ENCODE measurements around the gene MDC1.
"Not testable (repeated sequence)": the region's sequence is repeated elsewhere in the genome, so short reads cannot be mapped to it uniquely, and the experiment has no call there.

The MDC1 gene, protein sequence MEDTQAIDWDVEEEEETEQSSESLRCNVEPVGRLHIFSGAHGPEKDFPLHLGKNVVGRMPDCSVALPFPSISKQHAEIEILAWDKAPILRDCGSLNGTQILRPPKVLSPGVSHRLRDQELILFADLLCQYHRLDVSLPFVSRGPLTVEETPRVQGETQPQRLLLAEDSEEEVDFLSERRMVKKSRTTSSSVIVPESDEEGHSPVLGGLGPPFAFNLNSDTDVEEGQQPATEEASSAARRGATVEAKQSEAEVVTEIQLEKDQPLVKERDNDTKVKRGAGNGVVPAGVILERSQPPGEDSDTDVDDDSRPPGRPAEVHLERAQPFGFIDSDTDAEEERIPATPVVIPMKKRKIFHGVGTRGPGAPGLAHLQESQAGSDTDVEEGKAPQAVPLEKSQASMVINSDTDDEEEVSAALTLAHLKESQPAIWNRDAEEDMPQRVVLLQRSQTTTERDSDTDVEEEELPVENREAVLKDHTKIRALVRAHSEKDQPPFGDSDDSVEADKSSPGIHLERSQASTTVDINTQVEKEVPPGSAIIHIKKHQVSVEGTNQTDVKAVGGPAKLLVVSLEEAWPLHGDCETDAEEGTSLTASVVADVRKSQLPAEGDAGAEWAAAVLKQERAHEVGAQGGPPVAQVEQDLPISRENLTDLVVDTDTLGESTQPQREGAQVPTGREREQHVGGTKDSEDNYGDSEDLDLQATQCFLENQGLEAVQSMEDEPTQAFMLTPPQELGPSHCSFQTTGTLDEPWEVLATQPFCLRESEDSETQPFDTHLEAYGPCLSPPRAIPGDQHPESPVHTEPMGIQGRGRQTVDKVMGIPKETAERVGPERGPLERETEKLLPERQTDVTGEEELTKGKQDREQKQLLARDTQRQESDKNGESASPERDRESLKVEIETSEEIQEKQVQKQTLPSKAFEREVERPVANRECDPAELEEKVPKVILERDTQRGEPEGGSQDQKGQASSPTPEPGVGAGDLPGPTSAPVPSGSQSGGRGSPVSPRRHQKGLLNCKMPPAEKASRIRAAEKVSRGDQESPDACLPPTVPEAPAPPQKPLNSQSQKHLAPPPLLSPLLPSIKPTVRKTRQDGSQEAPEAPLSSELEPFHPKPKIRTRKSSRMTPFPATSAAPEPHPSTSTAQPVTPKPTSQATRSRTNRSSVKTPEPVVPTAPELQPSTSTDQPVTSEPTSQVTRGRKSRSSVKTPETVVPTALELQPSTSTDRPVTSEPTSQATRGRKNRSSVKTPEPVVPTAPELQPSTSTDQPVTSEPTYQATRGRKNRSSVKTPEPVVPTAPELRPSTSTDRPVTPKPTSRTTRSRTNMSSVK (N-terminal part only)

DNA sequence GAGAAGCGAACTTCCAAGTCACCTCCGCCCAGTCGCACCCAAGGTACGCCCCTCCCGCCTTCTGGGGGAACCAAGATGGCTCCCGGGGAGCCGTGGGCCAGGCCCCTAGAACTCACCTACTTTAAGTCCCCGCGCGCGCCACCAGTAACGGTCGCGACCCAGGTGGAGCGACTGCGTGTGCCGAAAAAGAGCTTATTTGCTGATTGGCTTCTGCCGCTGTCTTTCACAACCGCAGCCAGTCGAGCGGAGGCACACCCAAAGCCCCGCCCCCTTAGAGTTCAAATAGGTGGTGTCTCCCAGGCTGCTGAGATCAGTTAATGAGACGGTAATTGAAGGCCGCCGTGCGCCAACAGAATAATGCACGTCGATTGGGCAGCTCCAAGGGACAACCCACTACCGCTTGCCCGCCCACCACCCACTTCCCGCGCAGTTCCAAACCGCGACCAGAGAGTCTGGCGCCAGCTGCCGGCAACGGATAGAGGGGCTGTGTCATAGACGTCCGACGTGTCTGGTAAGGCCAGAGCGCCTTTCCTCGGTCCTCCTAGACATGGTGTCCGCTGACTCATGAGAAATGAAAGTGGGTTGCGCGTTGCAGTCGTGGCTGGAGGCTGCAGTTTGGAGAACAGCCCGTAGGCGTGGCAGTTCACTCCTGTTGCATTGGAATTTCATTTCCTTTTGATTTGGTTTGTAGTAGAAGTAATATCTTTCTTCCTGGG lies at the start of gene MDC1:
Gene MDC1 (minus strand): TSS at position 153 of the 716 bp plus-strand sequence. CDS start 2,106 bp downstream, outside the sequence.
- no peaks in the 10 kb centered on the region for H3K9me3 Mint-ChIP-seq
- peaks cover 59% of the 10 kb centered on the region for H3K36me3 Mint-ChIP-seq (ENCODE audit: low read depth)
- H3K4me1 Mint-ChIP-seq (ENCODE audit: low read depth) = peaks cover 50% of the 10 kb centered on the region
- H3K27me3 Mint-ChIP-seq = no peaks in the 10 kb centered on the region
- H3K4me3 Mint-ChIP-seq = peak within 1 kb of the TSS; percentile 90
- intact Hi-C loops (cut with micrococcal nuclease) = loop anchor here (1.0 kb wide), 1 partner anchor 30 kb away; no protein-coding TSS in a partner anchor
- peak within 1 kb of the TSS; percentile 98 for H3K27ac Mint-ChIP-seq

DNA sequence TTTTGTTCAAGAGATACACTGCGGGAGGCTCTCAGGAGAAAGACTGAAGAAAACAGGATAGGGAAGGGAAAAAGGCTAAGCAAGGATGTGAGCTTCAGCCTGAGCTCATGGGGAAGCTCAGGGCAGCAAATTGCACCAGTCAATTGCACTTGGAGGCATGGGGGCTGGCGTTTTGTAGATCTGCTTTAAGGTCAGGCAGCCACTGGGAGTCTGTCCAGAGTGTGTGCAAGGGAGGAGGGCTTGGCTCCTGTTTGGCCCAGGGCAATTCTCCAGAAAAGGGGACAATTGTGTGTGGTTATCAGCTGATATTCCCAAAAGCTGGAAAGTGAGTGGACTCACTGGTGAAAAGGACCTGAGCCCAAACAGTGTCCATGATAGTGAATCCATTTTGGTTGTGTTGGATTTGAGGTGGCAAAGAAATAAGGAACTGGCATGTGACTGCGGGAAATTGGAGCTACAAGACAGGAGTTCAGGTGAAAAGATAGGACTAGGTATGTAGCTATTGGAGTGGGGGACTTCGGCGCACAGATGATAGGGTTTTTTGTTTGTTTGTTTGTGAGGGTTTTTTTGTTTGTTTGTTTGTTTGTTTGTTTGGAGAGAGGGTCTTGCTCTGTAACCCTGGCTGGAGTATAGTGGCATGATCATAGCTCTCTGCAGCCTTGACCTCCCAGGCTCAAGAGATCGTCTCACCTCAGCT lies 49.5 kb upstream of the MDC1 start:
- H3K27ac Mint-ChIP-seq = peak overlapping the region; percentile 17
- H3K27me3 Mint-ChIP-seq = peaks cover 13% of the 10 kb centered on the region
- H3K4me3 Mint-ChIP-seq = no peak overlapping the region
- H3K9me3 Mint-ChIP-seq = no peaks in the 10 kb centered on the region
- H3K36me3 Mint-ChIP-seq (ENCODE audit: low read depth) = no peaks in the 10 kb centered on the region
- intact Hi-C loops (cut with micrococcal nuclease) = no loop called here
- H3K4me1 Mint-ChIP-seq (ENCODE audit: low read depth) = peaks cover 65% of the 10 kb centered on the region

DNA sequence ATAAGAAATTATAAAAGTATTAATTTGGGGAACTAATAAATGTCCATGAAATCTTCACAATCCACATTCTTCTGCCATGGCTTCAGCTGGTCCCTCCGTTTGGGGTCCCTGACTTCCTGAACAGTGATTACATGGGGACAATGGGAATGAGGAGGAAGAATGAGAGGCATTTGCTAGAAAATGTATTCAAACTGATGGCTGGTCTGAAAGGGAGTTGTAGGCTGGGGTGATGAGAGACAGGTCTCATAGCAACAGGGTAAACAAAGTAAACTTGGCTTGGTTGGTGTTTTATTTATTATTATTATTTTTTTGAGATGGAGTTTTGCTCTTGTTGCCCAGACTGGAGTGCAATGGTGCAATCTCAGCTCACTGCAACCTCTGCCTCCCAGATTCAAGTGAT lies 48.4 kb upstream of the MDC1 start:
- H3K36me3 Mint-ChIP-seq (ENCODE audit: low read depth); H3K27ac Mint-ChIP-seq; H3K4me3 Mint-ChIP-seq; intact Hi-C loops (cut with micrococcal nuclease); H3K9me3 Mint-ChIP-seq: not testable (repeated sequence)
- peaks cover 13% of the 10 kb centered on the region for H3K27me3 Mint-ChIP-seq
- peaks cover 65% of the 10 kb centered on the region for H3K4me1 Mint-ChIP-seq (ENCODE audit: low read depth)

DNA sequence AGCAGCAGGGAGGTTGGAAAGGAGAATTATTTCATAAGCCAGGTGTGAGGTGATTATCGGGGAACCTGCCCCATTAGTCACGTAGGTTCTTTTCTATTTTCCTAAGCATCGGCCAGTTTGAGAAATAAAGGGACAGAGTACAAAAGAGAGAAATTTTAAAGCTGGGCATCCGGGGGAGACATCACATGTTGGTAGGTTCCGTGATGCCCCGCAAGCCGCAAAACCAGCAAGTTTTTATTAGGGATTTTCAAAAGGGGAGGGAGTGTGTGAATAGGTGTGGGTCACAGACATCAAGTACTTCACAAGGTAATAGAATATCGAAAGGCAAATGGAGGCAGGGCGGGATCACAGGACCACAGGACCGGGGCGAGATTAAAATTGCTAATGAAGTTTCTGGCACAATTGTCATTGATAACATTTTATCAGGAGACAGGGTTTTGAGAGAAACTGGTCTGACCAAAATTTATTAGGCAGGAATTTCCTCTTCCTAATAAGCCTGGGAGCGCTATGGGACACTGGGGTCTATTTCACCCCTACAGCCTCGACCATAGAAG lies 47.5 kb upstream of the MDC1 start:
- H3K9me3 Mint-ChIP-seq; H3K36me3 Mint-ChIP-seq (ENCODE audit: low read depth); intact Hi-C loops (cut with micrococcal nuclease); H3K4me3 Mint-ChIP-seq: not testable (repeated sequence)
- Mint-ChIP-seq H3K4me1 (ENCODE audit: low read depth) (peaks cover 65% of the 10 kb centered on the region), H3K27me3 (peaks cover 13% of the 10 kb centered on the region), H3K27ac (peak overlapping the region; percentile 65)

DNA sequence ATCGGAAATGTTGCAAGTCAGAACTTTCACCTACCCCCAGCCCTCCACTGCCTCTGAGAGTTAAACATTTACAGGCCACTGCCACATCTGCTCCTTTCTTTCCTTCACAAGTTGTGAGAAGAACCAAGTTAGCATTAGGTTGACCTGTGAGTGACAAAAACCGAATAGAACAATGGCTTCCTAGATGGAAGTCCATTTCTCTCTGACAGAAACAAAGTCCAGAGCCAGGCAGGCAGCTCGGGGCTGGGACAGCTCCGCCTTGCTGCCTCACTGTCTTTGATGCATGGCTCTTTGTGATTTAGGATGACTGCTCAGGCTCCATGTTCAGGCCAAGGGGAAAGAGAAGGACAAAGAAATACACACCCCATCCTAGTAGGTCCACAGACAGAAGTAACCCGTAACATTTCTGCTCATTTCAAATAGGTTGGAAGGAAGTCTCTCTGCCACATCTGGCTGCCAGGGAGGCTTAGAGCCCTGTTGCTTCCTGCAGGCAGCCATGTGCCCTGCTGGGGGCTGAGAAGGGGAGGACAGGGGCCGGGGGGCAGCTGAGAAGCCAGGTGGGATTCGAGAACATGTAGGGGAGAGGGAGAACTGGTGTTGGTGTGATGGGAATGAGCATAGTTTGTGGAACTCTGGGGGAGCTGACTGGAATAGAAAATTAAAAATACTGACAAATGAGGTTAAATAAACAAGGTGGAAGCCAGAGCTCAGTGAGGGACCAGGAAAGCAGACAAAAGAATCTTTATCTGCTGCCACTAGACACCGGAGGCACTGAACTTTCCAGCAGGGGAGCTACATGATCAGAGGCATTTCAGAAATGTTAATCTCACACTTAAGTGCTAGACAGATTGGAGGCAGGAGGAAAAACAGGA lies 46.8 kb upstream of the MDC1 start:
- intact Hi-C loops (cut with micrococcal nuclease) = no loop called here
- H3K9me3 Mint-ChIP-seq = no peaks in the 10 kb centered on the region
- peaks cover 65% of the 10 kb centered on the region for H3K4me1 Mint-ChIP-seq (ENCODE audit: low read depth)
- no peak overlapping the region for H3K4me3 Mint-ChIP-seq
- H3K36me3 Mint-ChIP-seq (ENCODE audit: low read depth) = no peaks in the 10 kb centered on the region
- H3K27me3 Mint-ChIP-seq = peaks cover 13% of the 10 kb centered on the region
- H3K27ac Mint-ChIP-seq = peak overlapping the region; percentile 65

DNA sequence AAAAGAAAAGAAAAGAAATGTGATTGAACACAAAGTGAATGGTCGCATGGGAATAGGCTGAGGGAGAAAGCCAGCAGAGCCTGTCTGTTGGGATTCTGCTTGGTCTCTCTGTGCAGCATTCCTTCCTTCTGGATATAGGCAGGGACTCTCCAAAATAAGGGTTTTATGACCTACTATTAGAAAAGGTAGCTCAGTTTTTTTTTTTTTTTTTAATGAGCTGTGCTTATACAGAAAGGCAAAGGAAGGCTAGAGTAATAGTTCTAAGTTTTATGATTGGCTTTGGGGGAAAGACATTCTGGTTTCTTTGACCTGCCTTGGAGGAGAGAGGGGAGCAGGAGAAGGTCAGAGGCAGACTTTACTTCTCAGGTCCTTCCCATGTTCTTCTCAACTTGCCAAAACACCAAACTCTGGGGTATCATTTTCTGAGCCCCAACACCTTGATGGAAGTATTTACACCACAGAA lies 46.1 kb upstream of the MDC1 start:
- H3K4me3 Mint-ChIP-seq = no peak overlapping the region
- no peaks in the 10 kb centered on the region for H3K36me3 Mint-ChIP-seq (ENCODE audit: low read depth)
- H3K27ac Mint-ChIP-seq = peak overlapping the region; percentile 65
- H3K4me1 Mint-ChIP-seq (ENCODE audit: low read depth) = peaks cover 65% of the 10 kb centered on the region
- peaks cover 13% of the 10 kb centered on the region for H3K27me3 Mint-ChIP-seq
- H3K9me3 Mint-ChIP-seq = no peaks in the 10 kb centered on the region
- intact Hi-C loops (cut with micrococcal nuclease) = no loop called here

DNA sequence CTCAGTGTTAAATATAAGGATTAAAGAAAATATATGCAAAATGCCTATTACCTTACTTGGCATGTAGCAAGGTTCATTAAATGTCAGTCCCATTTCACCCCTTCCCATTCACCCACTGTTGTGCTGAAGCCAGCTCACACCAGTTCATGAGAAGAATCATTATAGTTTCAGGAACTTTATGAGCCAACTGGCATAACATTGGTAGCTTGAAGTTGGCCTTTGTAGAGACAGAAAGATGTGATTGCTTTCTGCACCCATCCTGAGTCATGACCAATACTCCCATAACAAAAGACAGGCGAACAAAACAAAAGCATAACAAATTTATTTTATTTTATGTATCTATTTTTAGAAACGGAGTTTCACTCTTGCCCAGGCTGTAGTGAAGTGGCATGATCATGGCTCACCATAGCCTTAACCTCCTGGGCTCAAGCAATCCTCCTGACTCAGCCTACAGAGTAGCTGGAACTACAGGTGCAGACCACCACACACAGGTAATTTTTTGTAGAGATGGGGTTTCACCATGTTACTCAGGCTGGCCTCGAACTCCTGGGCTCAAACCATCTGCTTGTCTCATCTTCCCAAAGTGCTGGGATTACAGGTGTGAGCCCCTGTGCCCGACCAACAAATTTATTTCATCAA lies 44.8 kb upstream of the MDC1 start:
- no peak overlapping the region for H3K4me3 Mint-ChIP-seq
- peaks cover 13% of the 10 kb centered on the region for H3K27me3 Mint-ChIP-seq
- no peak overlapping the region for H3K27ac Mint-ChIP-seq

DNA sequence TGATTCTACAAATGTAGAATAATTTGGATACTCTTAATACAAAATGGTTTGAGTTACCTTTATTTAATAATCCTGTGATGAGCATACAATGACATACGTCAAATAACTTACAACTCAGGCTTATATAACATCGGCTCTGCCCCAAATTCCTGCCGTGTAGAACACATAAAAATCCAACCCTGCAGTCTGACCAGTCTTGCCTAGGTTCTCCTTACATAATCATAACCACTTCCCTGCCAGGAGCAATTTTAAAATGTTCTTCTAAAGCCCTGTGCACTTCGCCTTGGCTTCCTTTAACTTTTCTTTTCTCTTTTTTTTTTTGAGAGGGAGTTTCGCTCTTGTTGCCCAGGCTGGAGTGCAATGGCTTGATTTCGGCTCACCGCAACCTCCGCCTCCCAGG lies 43.5 kb upstream of the MDC1 start:
- Mint-ChIP-seq H3K4me1 (ENCODE audit: low read depth) (peaks cover 62% of the 10 kb centered on the region), H3K27ac (peak overlapping the region; percentile 90)
- intact Hi-C loops (cut with micrococcal nuclease) = no loop called here

More for the DNA sequence above, 44.8 kb upstream of the MDC1 start:
- intact Hi-C loops (cut with micrococcal nuclease) = no loop called here
- Mint-ChIP-seq H3K36me3 (ENCODE audit: low read depth) (no peaks in the 10 kb centered on the region), H3K4me1 (ENCODE audit: low read depth) (peaks cover 62% of the 10 kb centered on the region), H3K9me3 (no peaks in the 10 kb centered on the region)

DNA sequence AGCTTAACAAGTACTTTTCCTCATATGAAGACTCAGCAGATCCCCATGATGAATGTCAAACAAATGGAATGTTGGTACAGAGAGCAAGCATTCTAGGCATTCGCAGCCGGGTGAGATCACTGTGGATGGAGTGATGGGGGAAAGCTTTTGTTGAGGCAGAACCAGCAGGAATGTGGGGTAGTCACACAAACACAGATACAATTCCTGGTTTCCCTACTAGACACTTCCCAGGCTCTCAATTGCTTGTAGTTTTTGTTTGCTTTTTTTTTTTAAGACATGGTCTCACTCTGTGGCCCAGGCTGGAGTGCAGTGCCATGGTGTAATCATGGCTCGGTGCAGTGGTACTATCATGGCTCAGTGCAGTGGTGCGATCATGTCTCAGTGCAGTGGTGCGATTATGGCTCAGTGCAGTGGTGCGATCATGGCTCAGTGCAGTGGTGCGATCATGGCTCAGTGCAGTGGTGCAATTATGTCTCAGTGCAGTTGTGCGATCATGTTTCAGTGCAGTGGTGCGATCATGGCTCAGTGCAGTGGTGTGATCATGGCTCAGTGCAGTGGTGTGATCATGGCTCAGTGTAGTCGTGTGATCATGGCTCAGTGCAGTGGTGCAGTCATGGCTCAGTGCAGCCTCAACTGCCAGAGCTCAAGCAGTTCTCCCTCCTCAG lies 42.6 kb upstream of the MDC1 start:
- Mint-ChIP-seq H3K27ac (peak overlapping the region; percentile 90), H3K4me1 (ENCODE audit: low read depth) (peaks cover 68% of the 10 kb centered on the region), H3K4me3 (no peak overlapping the region), H3K36me3 (ENCODE audit: low read depth) (no peaks in the 10 kb centered on the region), H3K27me3 (peaks cover 7% of the 10 kb centered on the region), H3K9me3 (no peaks in the 10 kb centered on the region)
- intact Hi-C loops (cut with micrococcal nuclease) = no loop called here

More for the DNA sequence above, 43.5 kb upstream of the MDC1 start:
- Mint-ChIP-seq H3K27me3 (peaks cover 7% of the 10 kb centered on the region), H3K4me3 (no peak overlapping the region), H3K9me3 (no peaks in the 10 kb centered on the region), H3K36me3 (ENCODE audit: low read depth) (no peaks in the 10 kb centered on the region)

DNA sequence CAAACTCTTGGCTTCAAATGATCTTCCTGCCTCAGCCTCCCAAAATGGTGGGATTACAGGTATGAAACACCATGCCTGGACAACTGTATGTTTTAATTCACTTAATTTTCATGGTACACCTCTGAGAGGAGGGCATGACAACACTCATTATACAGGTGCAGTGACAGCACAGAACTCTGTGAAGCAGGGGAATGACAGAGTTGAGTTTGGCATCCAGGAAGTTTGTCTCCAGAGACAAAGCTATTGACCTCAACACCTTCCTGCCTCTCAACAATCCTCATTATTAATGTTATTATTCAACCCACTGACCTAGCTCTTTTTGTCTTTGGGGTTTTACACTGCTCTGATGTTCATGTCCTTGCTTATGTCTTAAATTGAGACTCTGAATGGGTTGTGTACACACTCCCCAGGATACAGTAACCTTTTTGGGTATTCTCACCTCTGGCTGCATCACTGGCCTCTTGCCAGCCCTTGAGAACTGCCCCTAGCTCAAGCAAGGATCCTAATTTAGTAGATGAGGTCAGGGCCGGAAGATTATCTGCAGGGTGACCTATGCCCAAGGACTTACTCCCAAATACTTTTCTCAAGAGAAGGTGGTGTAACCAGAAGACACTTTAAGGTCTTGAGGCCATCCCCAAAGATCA lies 40.3 kb upstream of the MDC1 start:
- H3K9me3 Mint-ChIP-seq = no peaks in the 10 kb centered on the region
- intact Hi-C loops (cut with micrococcal nuclease) = no loop called here
- H3K36me3 Mint-ChIP-seq (ENCODE audit: low read depth) = no peaks in the 10 kb centered on the region
- no peaks in the 10 kb centered on the region for H3K27me3 Mint-ChIP-seq
- peaks cover 65% of the 10 kb centered on the region for H3K4me1 Mint-ChIP-seq (ENCODE audit: low read depth)
- no peak overlapping the region for H3K4me3 Mint-ChIP-seq
- peak overlapping the region; percentile 85 for H3K27ac Mint-ChIP-seq

All from dendritic cell treated with granulocyte-macrophage colony-stimulating factor and Interleukin-4, amounts not matched to agents 40 ng/mL and 50 ng/mL, for 4 days (primary cell).